ENCODE measurements around the gene DENND4A.

GRCh38 chr15:65805019-65805745 is 13.1 kb upstream of the DENND4A start:
- no peak for TF ChIP-seq CTCF (IDR thresholded peaks at IDR 0.05)
- no peak for TF ChIP-seq POLR2A (IDR thresholded peaks at IDR 0.05)
